ENCODE results near the gene PWP2. TPM values are rescaled to one million over a fixed set of nuclear protein-coding genes. Genes with fewer than 3 reads are reported as not detected.

Gene PWP2
- total and polyA plus RNA-seq, 2 donors from 2014 or later, result 0.84 to 8.1 TPM

DNA sequence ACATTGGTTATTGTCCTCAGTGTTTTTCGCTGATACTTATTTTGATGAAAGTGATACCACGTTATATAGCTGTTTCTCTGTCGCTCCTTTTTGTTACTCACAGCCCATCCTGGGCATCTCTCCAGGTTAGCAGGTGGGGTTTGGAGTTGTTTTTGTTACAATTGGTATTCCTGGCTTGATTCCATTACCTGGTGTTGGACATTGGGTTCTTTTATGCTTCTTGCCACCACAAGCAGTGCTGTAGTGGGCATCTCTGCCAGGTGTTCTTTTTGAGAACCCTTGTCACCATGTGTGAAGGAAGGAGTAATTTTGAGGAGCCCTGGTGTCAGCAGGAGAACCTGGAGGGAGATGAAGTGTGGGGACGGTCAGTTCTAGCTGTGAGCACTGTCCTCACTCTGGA is 47.5 kb upstream of the PWP2 start:
- Histone ChIP-seq H3K27me3 (ENCODE audit: control insufficient read depth, insufficient read depth, low read length) (no peaks in the 10 kb centered on the region), H3K4me1 (ENCODE audit: control insufficient read depth in 2 of 3, insufficient read depth in 2 of 3, low read depth in 1 of 3, low read length in 3 of 3) (peaks cover 0 to 3% (median 0%) of the 10 kb centered on the region in 3 donors), H3K9me3 (ENCODE audit: control insufficient read depth in 2 of 3, insufficient read depth in 1 of 3, low read length in 3 of 3) (no peaks in the 10 kb centered on the region), H3K36me3 (ENCODE audit: control insufficient read depth in 2 of 3, insufficient read depth in 3 of 3, low read length in 3 of 3) (peaks cover 0 to 28% (median 26%) of the 10 kb centered on the region in 3 donors), H3K9ac (ENCODE audit: low read length in 3 of 3) (no peak overlapping the region), H3K27ac (ENCODE audit: low read depth in 2 of 2, low read length in 2 of 2) (no peak overlapping the region), H3K4me3 (ENCODE audit: low read length in 3 of 3) (no peak overlapping the region)
- intact Hi-C loops (cut with DNase I), result no loop called here
- no peak for DNase-seq
- TF ChIP-seq, protein P1, sequence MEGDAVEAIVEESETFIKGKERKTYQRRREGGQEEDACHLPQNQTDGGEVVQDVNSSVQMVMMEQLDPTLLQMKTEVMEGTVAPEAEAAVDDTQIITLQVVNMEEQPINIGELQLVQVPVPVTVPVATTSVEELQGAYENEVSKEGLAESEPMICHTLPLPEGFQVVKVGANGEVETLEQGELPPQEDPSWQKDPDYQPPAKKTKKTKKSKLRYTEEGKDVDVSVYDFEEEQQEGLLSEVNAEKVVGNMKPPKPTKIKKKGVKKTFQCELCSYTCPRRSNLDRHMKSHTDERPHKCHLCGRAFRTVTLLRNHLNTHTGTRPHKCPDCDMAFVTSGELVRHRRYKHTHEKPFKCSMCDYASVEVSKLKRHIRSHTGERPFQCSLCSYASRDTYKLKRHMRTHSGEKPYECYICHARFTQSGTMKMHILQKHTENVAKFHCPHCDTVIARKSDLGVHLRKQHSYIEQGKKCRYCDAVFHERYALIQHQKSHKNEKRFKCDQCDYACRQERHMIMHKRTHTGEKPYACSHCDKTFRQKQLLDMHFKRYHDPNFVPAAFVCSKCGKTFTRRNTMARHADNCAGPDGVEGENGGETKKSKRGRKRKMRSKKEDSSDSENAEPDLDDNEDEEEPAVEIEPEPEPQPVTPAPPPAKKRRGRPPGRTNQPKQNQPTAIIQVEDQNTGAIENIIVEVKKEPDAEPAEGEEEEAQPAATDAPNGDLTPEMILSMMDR (IDR thresholded peaks at IDR 0.05; ENCODE audit: borderline replicate concordance, extremely low read depth, insufficient read depth), result no peak
- FAIRE-seq, result no peak

DNA sequence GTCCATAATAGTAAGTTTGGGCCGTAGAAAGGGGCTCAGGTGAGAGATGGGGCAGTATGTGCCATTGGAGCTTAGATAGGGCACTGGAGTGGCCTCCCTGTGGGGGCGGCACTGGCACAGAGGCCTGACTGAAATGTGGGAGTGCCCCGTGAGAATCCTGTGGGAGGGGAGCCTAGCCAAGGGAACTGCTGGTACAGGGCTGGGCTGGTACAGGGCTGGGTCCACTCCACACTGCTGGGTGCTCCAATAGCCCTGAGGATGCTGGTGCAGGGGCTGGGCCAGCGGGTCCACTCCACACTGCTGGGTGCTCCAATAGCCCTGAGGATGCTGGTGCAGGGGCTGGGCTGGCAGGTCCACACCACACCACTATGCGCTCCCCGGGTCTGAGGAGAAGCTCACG is 44.8 kb upstream of the PWP2 start:
- TF ChIP-seq, protein P1 (IDR thresholded peaks at IDR 0.05; ENCODE audit: borderline replicate concordance, extremely low read depth, insufficient read depth), result no peak
- no peak overlapping the region for H3K27ac ChIP-seq (ENCODE audit: low read depth in 2 of 2, low read length in 2 of 2)
- H3K9ac ChIP-seq (ENCODE audit: low read length in 3 of 3), result no peak overlapping the region
- peaks cover 2 to 26% (median 19%) of the 10 kb centered on the region in 3 donors for H3K36me3 ChIP-seq (ENCODE audit: control insufficient read depth in 2 of 3, insufficient read depth in 3 of 3, low read length in 3 of 3)
- FAIRE-seq, result no peak
- no peaks in the 10 kb centered on the region for H3K27me3 ChIP-seq (ENCODE audit: control insufficient read depth, insufficient read depth, low read length)
- no peaks in the 10 kb centered on the region for H3K9me3 ChIP-seq (ENCODE audit: control insufficient read depth in 2 of 3, insufficient read depth in 1 of 3, low read length in 3 of 3)
- H3K4me3 ChIP-seq (ENCODE audit: low read length in 3 of 3), result no peak overlapping the region
- intact Hi-C loops (cut with DNase I), result no loop called here
- H3K4me1 ChIP-seq (ENCODE audit: control insufficient read depth in 2 of 3, insufficient read depth in 2 of 3, low read depth in 1 of 3, low read length in 3 of 3), result peaks cover 0 to 5% (median 0%) of the 10 kb centered on the region in 3 donors
- DNase-seq, result no peak

DNA sequence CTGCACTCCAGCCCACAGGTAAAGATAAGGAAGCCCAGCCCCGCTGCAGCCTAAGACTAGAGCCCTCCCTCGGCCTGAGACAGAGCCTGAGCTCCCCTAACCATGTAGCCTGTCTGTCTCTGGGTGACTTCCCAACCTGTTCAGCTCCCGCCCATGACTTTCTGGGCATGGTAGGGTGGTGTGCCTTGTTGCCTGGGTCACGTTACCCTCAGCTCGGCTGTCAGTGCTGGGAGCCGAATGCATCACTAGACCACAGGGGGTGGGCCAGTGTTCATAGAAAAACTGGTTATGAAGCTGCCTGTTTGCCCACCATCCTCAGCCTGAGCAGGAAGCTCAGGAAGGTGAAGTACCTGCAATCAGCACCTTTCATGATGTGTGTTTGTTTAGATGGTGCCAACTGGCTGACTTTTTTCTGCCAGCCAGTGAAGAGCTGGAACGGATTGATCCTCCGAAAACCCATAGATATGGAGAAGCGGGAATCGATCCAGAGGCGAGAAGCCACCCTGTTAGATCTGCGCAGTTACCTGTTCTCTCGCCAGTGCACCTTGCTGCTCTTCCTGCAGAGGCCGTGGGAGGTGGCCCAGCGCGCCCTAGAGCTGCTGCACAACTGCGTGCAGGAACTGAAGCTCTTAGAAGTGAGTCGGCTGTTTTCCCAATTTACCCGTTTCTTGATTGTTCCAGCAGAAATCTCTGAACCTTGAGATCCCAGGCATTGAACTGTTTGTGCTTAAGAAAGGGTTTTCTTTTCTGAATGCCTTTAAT is 43.9 kb upstream of the PWP2 start:
- Histone ChIP-seq H3K27ac (ENCODE audit: low read depth in 2 of 2, low read length in 2 of 2) (no peak overlapping the region), H3K27me3 (ENCODE audit: control insufficient read depth, insufficient read depth, low read length) (no peaks in the 10 kb centered on the region), H3K36me3 (ENCODE audit: control insufficient read depth in 2 of 3, insufficient read depth in 3 of 3, low read length in 3 of 3) (peaks cover 2 to 24% (median 19%) of the 10 kb centered on the region in 3 donors), H3K9me3 (ENCODE audit: control insufficient read depth in 2 of 3, insufficient read depth in 1 of 3, low read length in 3 of 3) (no peaks in the 10 kb centered on the region), H3K9ac (ENCODE audit: low read length in 3 of 3) (no peak overlapping the region), H3K4me3 (ENCODE audit: low read length in 3 of 3) (no peak overlapping the region), H3K4me1 (ENCODE audit: control insufficient read depth in 2 of 3, insufficient read depth in 2 of 3, low read depth in 1 of 3, low read length in 3 of 3) (peaks cover 0 to 5% (median 0%) of the 10 kb centered on the region in 3 donors)
- TF ChIP-seq, protein P1 (IDR thresholded peaks at IDR 0.05; ENCODE audit: borderline replicate concordance, extremely low read depth, insufficient read depth), result no peak
- no peak for FAIRE-seq
- DNase-seq, result no peak
- intact Hi-C loops (cut with DNase I), result no loop called here

Data from kidney (tissue), 14 donors.